Effector CD4-positive, alpha-beta T cell (primary cell): ENCODE results near the gene TM7SF2.
"Not testable (repeated sequence)": the region's sequence is repeated elsewhere in the genome, so short reads cannot be mapped to it uniquely, and the experiment has no call there.

ENCODE experiments used
- DNase-seq: peaks from one replicate; pipeline ENCODE4 v3.0.0-alpha.2; 2020

TM7SF2 gene

GRCh38 chr11:65115361-65116082 is 3.9 kb downstream of the TM7SF2 start:
- DNase-seq = no peak

GRCh38 chr11:65116370-65117205 is 4.9 kb downstream of the TM7SF2 start:
- peak; percentile 46 for DNase-seq

- DNase-seq = peak; percentile 100
Measured at GRCh38 chr11:65117206-65118096, 5.8 kb downstream of the TM7SF2 start, which contains the start of gene ZNHIT2. ZNHIT2 (minus strand) TSS chr11:65117701; CDS start chr11:65117653, 48 bp downstream.

- no peak for DNase-seq
Measured at GRCh38 chr11:65118097-65118837, 6.6 kb downstream of the TM7SF2 start.

GRCh38 chr11:65118891-65119669 is 7.4 kb downstream of the TM7SF2 start:
- not testable (repeated sequence) for DNase-seq

GRCh38 chr11:65119670-65119995 is 8.0 kb downstream of the TM7SF2 start:
- no peak for DNase-seq

- DNase-seq = no peak
Measured at GRCh38 chr11:65120831-65121230, 9.2 kb downstream of the TM7SF2 start.

- no peak for DNase-seq
Measured at GRCh38 chr11:65121447-65121864, 9.8 kb downstream of the TM7SF2 start.

GRCh38 chr11:65121865-65122696 is 10.4 kb downstream of the TM7SF2 start, which contains the start of the genes FAU and MRPL49:
FAU (minus strand) TSS chr11:65122134; CDS start chr11:65121813, 321 bp downstream.
MRPL49 (plus strand) TSS chr11:65122321; CDS start chr11:65122347, 26 bp downstream.
- peak; percentile 99 for DNase-seq

GRCh38 chr11:65124480-65125196 is 13.0 kb downstream of the TM7SF2 start:
- no peak for DNase-seq

GRCh38 chr11:65125197-65126056 is 13.8 kb downstream of the TM7SF2 start:
- no peak for DNase-seq

GRCh38 chr11:65126624-65127274 is 15.1 kb downstream of the TM7SF2 start:
- no peak for DNase-seq

- DNase-seq = no peak
Measured at GRCh38 chr11:65127473-65128181, 16.0 kb downstream of the TM7SF2 start.

GRCh38 chr11:65128182-65129145 is 16.8 kb downstream of the TM7SF2 start:
- no peak for DNase-seq

GRCh38 chr11:65129649-65130441 is 18.2 kb downstream of the TM7SF2 start:
- no peak for DNase-seq
